Measurements from ENCODE around the gene COBL. TPM values are rescaled to one million over a fixed set of nuclear protein-coding genes. Genes with fewer than 3 reads are reported as not detected.

COBL gene
- total RNA-seq, 1 experiment from 2014 or later, result 49.9 TPM

DNA sequence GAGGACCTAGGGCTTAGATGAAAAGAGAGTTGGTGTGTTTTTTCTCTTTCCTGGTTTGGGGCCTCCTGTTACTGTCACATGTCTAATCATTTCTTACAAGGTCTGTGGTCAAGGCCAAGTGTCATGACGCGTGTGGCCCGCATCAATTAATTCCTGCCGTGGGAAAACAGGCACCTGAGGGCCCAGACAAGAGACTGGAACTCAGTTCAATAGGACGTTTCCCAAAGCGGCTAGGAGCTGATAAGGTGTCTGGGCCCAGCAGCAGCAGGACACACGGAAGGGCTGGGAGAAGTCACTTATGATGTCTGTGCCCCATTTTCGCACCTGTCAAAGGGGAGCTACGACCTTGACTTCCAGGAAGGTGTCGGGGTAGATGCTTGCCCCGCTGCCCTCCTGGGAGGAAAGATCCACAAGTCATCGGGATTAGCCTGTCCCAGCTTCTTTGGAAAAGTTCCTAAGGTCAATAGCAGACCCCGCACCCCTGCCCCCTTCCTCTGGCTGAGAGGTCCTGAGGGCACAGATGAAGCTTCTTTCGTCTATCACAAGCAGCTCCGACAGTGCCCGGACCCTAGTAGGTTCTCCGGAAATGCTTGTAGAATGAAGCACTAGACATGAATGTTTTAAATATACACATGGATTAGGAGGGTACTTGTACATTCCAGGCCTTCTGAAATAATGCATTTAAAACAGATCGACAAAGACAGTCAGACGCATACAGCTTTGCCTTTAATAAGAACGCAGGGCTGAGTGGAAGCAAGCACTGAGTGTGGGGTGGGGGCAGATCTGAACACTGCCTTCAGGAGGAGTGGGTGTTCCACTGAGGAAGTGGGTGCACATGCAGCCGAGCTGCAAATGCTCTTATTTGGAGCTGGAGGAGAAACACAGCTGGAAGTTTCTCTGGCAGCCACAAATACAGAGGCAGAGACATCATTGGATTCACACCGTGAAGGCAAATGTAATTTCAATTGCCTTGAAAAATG lies 296.4 kb downstream of the COBL start:
- CTCF ChIA-PET, result interaction anchor here (1.4 kb wide), 1 partner anchor 10 kb away, joined by 3 read pairs; no protein-coding TSS in a partner anchor
- intact Hi-C loops (cut with micrococcal nuclease; ENCODE audit: unreplicated experiment), result no loop called here
- no peaks in the 10 kb centered on the region for H3K27me3 Mint-ChIP-seq (ENCODE audit: unreplicated experiment)
- peaks cover 2% of the 10 kb centered on the region for H3K9me3 Mint-ChIP-seq (ENCODE audit: low read depth, unreplicated experiment)
- TF ChIP-seq, protein P1, sequence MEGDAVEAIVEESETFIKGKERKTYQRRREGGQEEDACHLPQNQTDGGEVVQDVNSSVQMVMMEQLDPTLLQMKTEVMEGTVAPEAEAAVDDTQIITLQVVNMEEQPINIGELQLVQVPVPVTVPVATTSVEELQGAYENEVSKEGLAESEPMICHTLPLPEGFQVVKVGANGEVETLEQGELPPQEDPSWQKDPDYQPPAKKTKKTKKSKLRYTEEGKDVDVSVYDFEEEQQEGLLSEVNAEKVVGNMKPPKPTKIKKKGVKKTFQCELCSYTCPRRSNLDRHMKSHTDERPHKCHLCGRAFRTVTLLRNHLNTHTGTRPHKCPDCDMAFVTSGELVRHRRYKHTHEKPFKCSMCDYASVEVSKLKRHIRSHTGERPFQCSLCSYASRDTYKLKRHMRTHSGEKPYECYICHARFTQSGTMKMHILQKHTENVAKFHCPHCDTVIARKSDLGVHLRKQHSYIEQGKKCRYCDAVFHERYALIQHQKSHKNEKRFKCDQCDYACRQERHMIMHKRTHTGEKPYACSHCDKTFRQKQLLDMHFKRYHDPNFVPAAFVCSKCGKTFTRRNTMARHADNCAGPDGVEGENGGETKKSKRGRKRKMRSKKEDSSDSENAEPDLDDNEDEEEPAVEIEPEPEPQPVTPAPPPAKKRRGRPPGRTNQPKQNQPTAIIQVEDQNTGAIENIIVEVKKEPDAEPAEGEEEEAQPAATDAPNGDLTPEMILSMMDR (IDR thresholded peaks at IDR 0.05; ENCODE audit: unreplicated experiment), result no peak
- H3K27ac Mint-ChIP-seq (ENCODE audit: unreplicated experiment), result no peak overlapping the region
- peaks cover 11% of the 10 kb centered on the region for H3K36me3 Mint-ChIP-seq (ENCODE audit: insufficient read depth, unreplicated experiment)
- no peak for DNase-seq
- no peak overlapping the region for H3K4me3 Mint-ChIP-seq (ENCODE audit: low read depth, unreplicated experiment)
- BruUV-seq (replicated peaks), result no TSS peak
- H3K4me1 Mint-ChIP-seq (ENCODE audit: low read depth, unreplicated experiment), result no peaks in the 10 kb centered on the region

DNA sequence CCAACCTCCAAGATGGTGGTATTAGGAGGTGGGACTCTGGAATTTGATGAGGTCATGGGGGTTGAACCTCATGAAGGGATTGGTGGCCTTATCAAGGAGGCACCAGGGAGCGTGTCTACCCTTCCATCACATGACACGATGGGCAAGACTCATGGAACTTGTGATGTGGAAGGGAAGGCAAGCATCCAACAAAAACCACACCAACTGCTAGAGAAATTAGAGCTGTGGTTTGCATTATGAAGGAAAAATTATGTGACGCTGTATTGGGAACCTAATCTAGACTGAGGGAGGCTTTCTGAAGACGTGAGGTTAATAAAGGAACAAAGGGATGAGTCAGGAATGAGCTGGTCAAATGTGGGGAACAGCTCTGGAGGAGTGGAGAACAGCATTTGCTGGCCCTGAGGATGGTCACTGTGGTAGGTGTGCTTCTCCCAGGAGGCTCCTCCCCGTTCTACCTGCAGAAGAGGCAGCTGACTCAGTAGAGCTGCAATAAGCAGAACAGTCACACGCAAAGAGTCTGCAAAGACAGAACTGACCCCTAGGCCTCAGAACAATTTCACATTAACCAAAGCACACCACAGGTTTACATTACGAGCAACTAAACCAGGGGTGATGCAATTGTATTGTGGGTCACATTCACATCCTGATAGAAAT lies 297.3 kb downstream of the COBL start:
- TF ChIP-seq, protein P1 (IDR thresholded peaks at IDR 0.05; ENCODE audit: unreplicated experiment), result no peak
- Mint-ChIP-seq H3K4me1 (ENCODE audit: low read depth, unreplicated experiment) (no peaks in the 10 kb centered on the region), H3K9me3 (ENCODE audit: low read depth, unreplicated experiment) (peaks cover 2% of the 10 kb centered on the region), H3K4me3 (ENCODE audit: low read depth, unreplicated experiment) (no peak overlapping the region), H3K36me3 (ENCODE audit: insufficient read depth, unreplicated experiment) (peaks cover 11% of the 10 kb centered on the region), H3K27me3 (ENCODE audit: unreplicated experiment) (no peaks in the 10 kb centered on the region), H3K27ac (ENCODE audit: unreplicated experiment) (no peak overlapping the region)
- intact Hi-C loops (cut with micrococcal nuclease; ENCODE audit: unreplicated experiment), result no loop called here
- CTCF ChIA-PET, result interaction anchor here (1.4 kb wide), 1 partner anchor 9 kb away, joined by 3 read pairs; no protein-coding TSS in a partner anchor
- BruUV-seq (replicated peaks), result no TSS peak
- DNase-seq, result no peak

DNA sequence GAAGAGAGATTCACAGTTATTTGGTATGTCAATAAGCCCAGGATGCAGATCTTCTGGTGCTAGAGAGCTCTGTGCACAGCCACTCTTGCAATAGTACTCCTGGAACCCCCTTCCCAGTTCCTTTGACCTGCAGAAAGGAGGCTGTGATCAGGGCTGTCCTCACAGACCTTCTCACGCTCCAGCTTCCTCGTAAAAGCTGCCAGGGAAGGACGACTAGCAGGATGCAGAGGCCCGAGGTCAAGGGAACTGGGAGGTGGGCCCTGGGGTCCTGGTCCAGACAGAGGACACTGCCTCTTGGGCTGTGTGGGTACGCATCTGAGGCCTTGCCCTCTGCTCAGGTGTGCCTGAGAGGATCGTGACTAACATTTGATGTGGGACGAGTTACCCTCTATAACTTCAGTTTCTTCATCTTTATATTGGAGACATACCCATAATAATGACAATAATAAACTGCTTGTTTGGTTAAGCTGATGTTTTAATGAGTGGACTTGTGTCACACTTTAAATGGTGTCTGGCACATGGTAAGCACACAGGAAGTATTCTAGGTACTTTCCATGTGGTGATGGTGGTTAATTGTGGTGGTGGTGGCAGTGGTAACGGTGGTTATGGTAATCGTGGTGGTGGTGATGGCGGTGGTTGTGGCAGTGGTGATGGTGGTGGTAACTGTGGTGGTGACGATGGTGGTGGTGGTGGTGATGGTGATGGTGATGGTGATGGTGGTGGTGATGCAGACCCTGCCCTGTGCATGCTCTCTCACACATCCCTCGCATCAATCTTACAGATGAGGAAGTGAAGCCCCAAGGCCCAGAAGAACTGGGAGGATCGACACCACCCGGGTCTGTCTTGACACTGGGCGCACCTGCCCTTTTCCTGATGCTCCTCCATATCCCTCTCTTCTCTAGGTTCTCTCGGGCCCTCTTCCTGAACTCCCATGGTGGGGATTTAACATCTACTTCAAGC lies 298.8 kb downstream of the COBL start:
- no peak for DNase-seq
- no TSS peak for BruUV-seq (replicated peaks)
- Mint-ChIP-seq H3K36me3 (ENCODE audit: insufficient read depth, unreplicated experiment) (peaks cover 11% of the 10 kb centered on the region), H3K4me1 (ENCODE audit: low read depth, unreplicated experiment) (no peaks in the 10 kb centered on the region), H3K4me3 (ENCODE audit: low read depth, unreplicated experiment) (no peak overlapping the region), H3K9me3 (ENCODE audit: low read depth, unreplicated experiment) (peaks cover 2% of the 10 kb centered on the region), H3K27ac (ENCODE audit: unreplicated experiment) (no peak overlapping the region), H3K27me3 (ENCODE audit: unreplicated experiment) (peaks cover 4% of the 10 kb centered on the region)
- intact Hi-C loops (cut with micrococcal nuclease; ENCODE audit: unreplicated experiment), result no loop called here
- CTCF ChIA-PET, result no interaction called here
- TF ChIP-seq, protein P1 (IDR thresholded peaks at IDR 0.05; ENCODE audit: unreplicated experiment), result no peak

DNA sequence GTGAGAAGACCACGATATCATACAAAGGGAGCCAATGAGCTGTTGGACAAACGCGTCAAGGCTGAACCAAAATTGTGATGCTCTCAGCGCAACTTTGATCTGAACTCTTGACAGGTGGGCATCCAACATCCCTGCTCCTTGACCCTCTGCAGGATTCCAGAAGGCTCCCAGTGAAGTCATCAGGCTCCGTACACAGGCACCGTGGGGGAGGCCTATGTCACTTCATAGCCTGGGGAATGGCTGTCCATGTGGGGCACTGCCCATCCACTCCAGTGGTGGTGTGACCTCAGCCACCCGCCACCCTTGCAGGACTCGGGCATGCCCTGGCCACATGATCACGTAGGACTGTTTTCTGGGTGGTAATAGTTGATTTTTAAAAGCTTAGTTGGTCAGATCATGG lies 300.1 kb downstream of the COBL start:
- Mint-ChIP-seq H3K36me3 (ENCODE audit: insufficient read depth, unreplicated experiment) (peaks cover 11% of the 10 kb centered on the region), H3K4me3 (ENCODE audit: low read depth, unreplicated experiment) (no peak overlapping the region), H3K4me1 (ENCODE audit: low read depth, unreplicated experiment) (no peaks in the 10 kb centered on the region), H3K27me3 (ENCODE audit: unreplicated experiment) (peaks cover 17% of the 10 kb centered on the region), H3K9me3 (ENCODE audit: low read depth, unreplicated experiment) (peaks cover 2% of the 10 kb centered on the region), H3K27ac (ENCODE audit: unreplicated experiment) (no peak overlapping the region)
- intact Hi-C loops (cut with micrococcal nuclease; ENCODE audit: unreplicated experiment), result no loop called here
- DNase-seq, result no peak
- TF ChIP-seq, protein P1 (IDR thresholded peaks at IDR 0.05; ENCODE audit: unreplicated experiment), result no peak
- BruUV-seq (replicated peaks), result no TSS peak
- CTCF ChIA-PET, result no interaction called here

All from Calu3 (cell line).